Measurements from ENCODE around the gene PPTC7. TPM values are rescaled to one million over a fixed set of nuclear protein-coding genes. Genes with fewer than 3 reads are reported as not detected.
"Not testable (repeated sequence)": the region's sequence is repeated elsewhere in the genome, so short reads cannot be mapped to it uniquely, and the experiment has no call there.

Gene PPTC7
- total RNA-seq, 1 experiment from 2014 or later: 27.8 TPM

DNA sequence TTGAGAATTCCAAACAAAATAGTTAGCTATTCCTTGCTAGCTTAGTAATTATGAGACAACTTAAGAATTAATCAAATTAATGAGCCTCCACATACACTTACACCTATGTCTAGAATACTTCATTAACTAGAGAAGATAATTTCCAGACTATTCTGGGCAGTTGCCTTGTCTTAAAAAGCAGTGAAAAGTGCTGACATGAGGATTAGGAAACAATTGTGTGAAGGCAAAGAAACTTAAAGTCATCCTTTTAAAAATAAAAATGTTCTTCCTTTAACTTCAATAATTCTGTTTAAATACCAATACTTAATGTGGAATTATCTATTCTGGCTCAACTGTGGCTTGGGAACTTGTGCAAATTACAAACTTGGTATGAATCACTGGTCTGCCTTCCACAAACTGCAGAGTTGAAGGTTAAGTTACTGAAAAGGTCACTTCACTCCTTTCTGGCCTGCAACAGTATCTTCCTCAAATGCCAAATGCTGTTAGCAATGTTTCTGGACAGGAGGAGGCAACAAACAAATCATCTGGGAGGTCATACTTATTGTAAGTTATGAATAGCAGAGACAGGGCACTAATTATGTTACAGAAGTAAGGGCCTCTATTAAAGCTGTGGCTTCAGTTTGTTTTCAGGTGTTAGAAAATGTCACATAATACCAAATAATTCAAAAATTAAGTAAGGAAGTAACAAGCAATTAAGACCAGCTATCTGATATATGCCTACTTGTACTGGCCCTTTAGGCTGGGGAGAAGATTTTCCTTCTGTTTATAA lies 19.2 kb downstream of the PPTC7 start:
- no peak for DNase-seq
- Mint-ChIP-seq H3K4me3 (ENCODE audit: low read depth, unreplicated experiment) (no peak overlapping the region), H3K4me1 (ENCODE audit: low read depth, unreplicated experiment) (peaks cover 36% of the 10 kb centered on the region)

DNA sequence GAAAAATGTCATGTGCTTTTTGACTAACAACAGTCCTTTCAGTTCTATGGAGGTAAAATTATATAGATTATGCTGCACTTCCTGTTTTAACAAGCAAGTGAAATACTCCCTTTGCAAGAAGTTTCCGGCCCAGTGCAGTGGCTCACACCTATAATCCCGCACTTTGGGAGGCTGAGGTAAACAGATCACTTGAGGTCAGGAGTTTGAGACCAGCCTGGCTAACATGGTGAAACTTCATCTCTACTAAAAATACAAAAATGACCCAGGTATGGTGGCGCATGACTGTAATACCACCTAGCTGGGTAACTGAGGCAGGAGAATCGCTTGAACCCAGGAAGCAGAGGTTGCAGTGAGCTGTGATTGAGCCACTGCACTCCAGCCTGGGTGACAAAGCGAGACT lies 20.7 kb downstream of the PPTC7 start:
- intact Hi-C loops (cut with micrococcal nuclease; ENCODE audit: unreplicated experiment); H3K27ac Mint-ChIP-seq (ENCODE audit: unreplicated experiment); DNase-seq; H3K27me3 Mint-ChIP-seq (ENCODE audit: unreplicated experiment); H3K9me3 Mint-ChIP-seq (ENCODE audit: low read depth, unreplicated experiment); H3K4me3 Mint-ChIP-seq (ENCODE audit: low read depth, unreplicated experiment); H3K36me3 Mint-ChIP-seq (ENCODE audit: insufficient read depth, unreplicated experiment); BruUV-seq (replicated peaks): not testable (repeated sequence)
- peaks cover 31% of the 10 kb centered on the region for H3K4me1 Mint-ChIP-seq (ENCODE audit: low read depth, unreplicated experiment)
- CTCF ChIA-PET: interaction anchor here (1.2 kb wide), 1 partner anchor 10 kb away, joined by 3 read pairs; no protein-coding TSS in a partner anchor

More for the DNA sequence above, 19.2 kb downstream of the PPTC7 start:
- H3K27me3 Mint-ChIP-seq (ENCODE audit: unreplicated experiment): no peaks in the 10 kb centered on the region
- no TSS peak for BruUV-seq (replicated peaks)
- TF ChIP-seq, protein P1, sequence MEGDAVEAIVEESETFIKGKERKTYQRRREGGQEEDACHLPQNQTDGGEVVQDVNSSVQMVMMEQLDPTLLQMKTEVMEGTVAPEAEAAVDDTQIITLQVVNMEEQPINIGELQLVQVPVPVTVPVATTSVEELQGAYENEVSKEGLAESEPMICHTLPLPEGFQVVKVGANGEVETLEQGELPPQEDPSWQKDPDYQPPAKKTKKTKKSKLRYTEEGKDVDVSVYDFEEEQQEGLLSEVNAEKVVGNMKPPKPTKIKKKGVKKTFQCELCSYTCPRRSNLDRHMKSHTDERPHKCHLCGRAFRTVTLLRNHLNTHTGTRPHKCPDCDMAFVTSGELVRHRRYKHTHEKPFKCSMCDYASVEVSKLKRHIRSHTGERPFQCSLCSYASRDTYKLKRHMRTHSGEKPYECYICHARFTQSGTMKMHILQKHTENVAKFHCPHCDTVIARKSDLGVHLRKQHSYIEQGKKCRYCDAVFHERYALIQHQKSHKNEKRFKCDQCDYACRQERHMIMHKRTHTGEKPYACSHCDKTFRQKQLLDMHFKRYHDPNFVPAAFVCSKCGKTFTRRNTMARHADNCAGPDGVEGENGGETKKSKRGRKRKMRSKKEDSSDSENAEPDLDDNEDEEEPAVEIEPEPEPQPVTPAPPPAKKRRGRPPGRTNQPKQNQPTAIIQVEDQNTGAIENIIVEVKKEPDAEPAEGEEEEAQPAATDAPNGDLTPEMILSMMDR (IDR thresholded peaks at IDR 0.05; ENCODE audit: unreplicated experiment): no peak
- intact Hi-C loops (cut with micrococcal nuclease; ENCODE audit: unreplicated experiment): no loop called here
- no peak overlapping the region for H3K27ac Mint-ChIP-seq (ENCODE audit: unreplicated experiment)
- H3K36me3 Mint-ChIP-seq (ENCODE audit: insufficient read depth, unreplicated experiment): peaks cover 16% of the 10 kb centered on the region
- CTCF ChIA-PET: interaction anchor here (0.7 kb wide), 1 partner anchor 10 kb away, joined by 4 read pairs; no protein-coding TSS in a partner anchor
- H3K9me3 Mint-ChIP-seq (ENCODE audit: low read depth, unreplicated experiment): no peaks in the 10 kb centered on the region

DNA sequence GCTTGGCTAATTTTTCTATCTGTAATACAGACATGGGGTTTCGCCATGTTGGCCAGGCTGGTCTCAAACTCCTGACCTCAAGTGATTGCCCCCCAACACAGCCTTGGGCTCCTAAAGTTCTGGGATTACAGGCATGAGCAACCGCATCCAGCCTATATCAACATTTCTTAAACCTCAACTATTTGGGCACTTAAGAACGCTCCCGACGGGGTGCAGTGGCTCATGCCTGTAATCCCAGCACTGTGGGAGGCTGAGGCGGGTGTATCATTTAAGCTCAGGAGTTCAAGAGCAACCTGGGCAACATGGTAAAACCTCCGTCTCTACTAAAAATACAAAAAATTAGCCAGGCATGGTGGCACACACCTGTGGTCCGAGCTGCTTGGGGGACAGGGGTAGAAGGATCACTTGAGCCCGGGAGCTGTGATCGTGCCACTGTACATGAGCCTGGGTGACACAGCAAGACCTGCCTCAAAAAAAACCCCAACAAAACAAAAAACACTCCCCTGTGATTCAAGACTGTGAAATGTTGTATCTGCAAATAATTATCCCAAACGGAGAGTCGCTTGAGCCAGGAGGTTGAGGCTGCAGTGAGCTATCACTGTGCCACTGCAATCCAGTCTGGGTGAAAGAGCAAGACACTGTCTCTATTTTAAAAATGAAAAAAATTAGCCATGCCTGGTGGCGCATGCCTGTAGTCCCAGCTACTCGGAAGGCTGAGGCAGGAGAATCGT lies 21.5 kb downstream of the PPTC7 start:
- no peaks in the 10 kb centered on the region for H3K9me3 Mint-ChIP-seq (ENCODE audit: low read depth, unreplicated experiment)
- CTCF ChIA-PET: interaction anchor here (1.0 to 1.2 kb wide), 2 partner anchors 10 to 14 kb away, joined by 3 to 5 read pairs; no protein-coding TSS in a partner anchor
- intact Hi-C loops (cut with micrococcal nuclease; ENCODE audit: unreplicated experiment): no loop called here
- peaks cover 28% of the 10 kb centered on the region for H3K4me1 Mint-ChIP-seq (ENCODE audit: low read depth, unreplicated experiment)
- H3K36me3 Mint-ChIP-seq (ENCODE audit: insufficient read depth, unreplicated experiment): peaks cover 8% of the 10 kb centered on the region
- DNase-seq: no peak
- TF ChIP-seq, protein P1 (IDR thresholded peaks at IDR 0.05; ENCODE audit: unreplicated experiment): no peak
- no peaks in the 10 kb centered on the region for H3K27me3 Mint-ChIP-seq (ENCODE audit: unreplicated experiment)
- no TSS peak for BruUV-seq (replicated peaks)
- H3K4me3 Mint-ChIP-seq (ENCODE audit: low read depth, unreplicated experiment): no peak overlapping the region
- H3K27ac Mint-ChIP-seq (ENCODE audit: unreplicated experiment): no peak overlapping the region

DNA sequence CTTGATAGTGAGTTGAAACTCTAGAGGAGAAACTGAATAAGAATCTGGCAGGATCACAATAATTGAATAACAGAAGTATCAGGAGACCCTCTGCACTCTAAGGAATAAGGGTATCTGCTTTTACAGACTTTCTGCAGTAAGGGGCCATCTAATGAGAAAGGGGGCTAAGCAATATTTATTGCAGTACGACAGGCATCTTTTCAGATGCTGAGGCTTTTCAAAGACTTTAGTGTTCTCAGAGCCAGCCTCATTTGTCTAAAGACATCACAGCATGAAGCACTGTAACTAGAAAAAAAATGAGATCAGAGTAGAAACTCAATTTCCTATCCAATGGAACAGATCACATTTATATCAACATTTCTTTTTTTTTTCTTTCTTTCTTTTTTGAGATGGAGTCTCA lies 22.2 kb downstream of the PPTC7 start:
- H3K27me3 Mint-ChIP-seq (ENCODE audit: unreplicated experiment): no peaks in the 10 kb centered on the region
- DNase-seq: no peak
- TF ChIP-seq, protein P1 (IDR thresholded peaks at IDR 0.05; ENCODE audit: unreplicated experiment): no peak
- H3K9me3 Mint-ChIP-seq (ENCODE audit: low read depth, unreplicated experiment): no peaks in the 10 kb centered on the region
- no peak overlapping the region for H3K4me3 Mint-ChIP-seq (ENCODE audit: low read depth, unreplicated experiment)
- intact Hi-C loops (cut with micrococcal nuclease; ENCODE audit: unreplicated experiment): no loop called here
- CTCF ChIA-PET: interaction anchor here (1.0 kb wide), 1 partner anchor 15 kb away, joined by 5 read pairs; no protein-coding TSS in a partner anchor
- no peak overlapping the region for H3K27ac Mint-ChIP-seq (ENCODE audit: unreplicated experiment)
- H3K4me1 Mint-ChIP-seq (ENCODE audit: low read depth, unreplicated experiment): peaks cover 28% of the 10 kb centered on the region
- no TSS peak for BruUV-seq (replicated peaks)
- peaks cover 8% of the 10 kb centered on the region for H3K36me3 Mint-ChIP-seq (ENCODE audit: insufficient read depth, unreplicated experiment)
